Fibroblast of villous mesenchyme (primary cell): ENCODE data around the gene CCER1. TPM values are rescaled to one million over a fixed set of nuclear protein-coding genes. Genes with fewer than 3 reads are reported as not detected.
A peak's percentile ranks its signal among the peaks of the same experiment; 100 is the strongest.
"Not testable (repeated sequence)": the region's sequence is repeated elsewhere in the genome, so short reads cannot be mapped to it uniquely, and the experiment has no call there.

Experiments
- DNase-seq: peaks from one replicate; pipeline ENCODE4 v3.0.0-alpha.2; 2010; ENCODE audit warnings: low read depth
- H3K4me3 ChIP-seq: 2 replicates; pipeline ENCODE4 v1.5.1; 2011; ENCODE audit warnings: low read depth, mild to moderate bottlenecking, low read length
- CTCF ChIP-seq: IDR thresholded peaks from 2 replicates; pipeline ENCODE4 v1.5.1; 2012; ENCODE audit warnings: low read depth, mild to moderate bottlenecking, low read length; ENCODE audit not compliant: insufficient read depth
- total RNA-seq: library from RNA; depleted of rRNA; stranded (reverse); fragments of >200 nt; gene quantifications from 2 replicates; pipeline ENCODE4 v1.2.3, GENCODE V29; 2012

The CCER1 gene
- total RNA-seq, 1 donor: not detected

GRCh38 chr12:90991952-90992465 is 37.0 kb upstream of the CCER1 start:
- DNase-seq: no peak
- H3K4me3 ChIP-seq: no peak overlapping the region
- no peak for TF ChIP-seq CTCF

- no peak for DNase-seq
- H3K4me3 ChIP-seq: no peak overlapping the region
- TF ChIP-seq CTCF: no peak
Observed at GRCh38 chr12:90990611-90991010, 35.6 kb upstream of the CCER1 start.

GRCh38 chr12:90989686-90990111 is 34.7 kb upstream of the CCER1 start:
- no peak for TF ChIP-seq CTCF
- no peak for DNase-seq
- no peak overlapping the region for H3K4me3 ChIP-seq

GRCh38 chr12:90987520-90987919 is 32.5 kb upstream of the CCER1 start:
- DNase-seq: no peak
- no peak overlapping the region for H3K4me3 ChIP-seq
- peak; percentile 19 for TF ChIP-seq CTCF

GRCh38 chr12:90987101-90987500 is 32.1 kb upstream of the CCER1 start:
- DNase-seq: peak; percentile 40
- no peak overlapping the region for H3K4me3 ChIP-seq
- TF ChIP-seq CTCF: no peak

GRCh38 chr12:90985331-90985730 is 30.4 kb upstream of the CCER1 start:
- not testable (repeated sequence) for H3K4me3 ChIP-seq, DNase-seq

GRCh38 chr12:90984114-90984513 is 29.1 kb upstream of the CCER1 start:
- no peak overlapping the region for H3K4me3 ChIP-seq
- TF ChIP-seq CTCF: no peak
- DNase-seq: no peak

- DNase-seq: peak; percentile 31
Observed at GRCh38 chr12:90982170-90982569, 27.2 kb upstream of the CCER1 start.

More at GRCh38 chr12:90982170-90982569, 27.2 kb upstream of the CCER1 start:
- no peak overlapping the region for H3K4me3 ChIP-seq
- TF ChIP-seq CTCF: no peak
